Inferior parietal cortex (tissue), 1 donor: ENCODE measurements around the gene FAM83G.
"Not testable (repeated sequence)": the region's sequence is repeated elsewhere in the genome, so short reads cannot be mapped to it uniquely, and the experiment has no call there.

ENCODE experiments used
- DNase-seq: peaks from one replicate; pipeline ENCODE4 v3.0.0-alpha.2; 2016; ENCODE audit errors: extremely low spot score

The FAM83G gene

DNA sequence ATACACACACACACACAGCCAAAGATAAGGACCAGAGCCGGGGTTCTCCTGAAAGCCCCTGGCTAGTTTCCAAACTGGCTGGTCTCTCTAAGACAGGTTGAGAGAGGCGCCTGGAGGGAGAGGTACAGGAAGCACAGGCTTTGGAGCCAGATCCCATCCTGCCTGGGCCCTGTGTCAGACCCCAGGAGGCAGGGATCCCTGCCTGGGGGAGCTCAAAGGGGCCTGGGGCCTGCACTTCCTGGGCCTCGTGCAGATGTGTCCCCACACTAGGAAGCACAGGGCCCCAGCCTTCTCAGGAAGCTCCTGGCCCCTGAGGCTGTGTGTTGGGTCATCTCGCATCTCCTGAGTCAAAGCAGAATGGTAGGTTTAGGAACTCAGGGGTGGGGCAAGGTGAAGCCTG lies 36.6 kb downstream of the FAM83G start:
- DNase-seq: no peak

DNA sequence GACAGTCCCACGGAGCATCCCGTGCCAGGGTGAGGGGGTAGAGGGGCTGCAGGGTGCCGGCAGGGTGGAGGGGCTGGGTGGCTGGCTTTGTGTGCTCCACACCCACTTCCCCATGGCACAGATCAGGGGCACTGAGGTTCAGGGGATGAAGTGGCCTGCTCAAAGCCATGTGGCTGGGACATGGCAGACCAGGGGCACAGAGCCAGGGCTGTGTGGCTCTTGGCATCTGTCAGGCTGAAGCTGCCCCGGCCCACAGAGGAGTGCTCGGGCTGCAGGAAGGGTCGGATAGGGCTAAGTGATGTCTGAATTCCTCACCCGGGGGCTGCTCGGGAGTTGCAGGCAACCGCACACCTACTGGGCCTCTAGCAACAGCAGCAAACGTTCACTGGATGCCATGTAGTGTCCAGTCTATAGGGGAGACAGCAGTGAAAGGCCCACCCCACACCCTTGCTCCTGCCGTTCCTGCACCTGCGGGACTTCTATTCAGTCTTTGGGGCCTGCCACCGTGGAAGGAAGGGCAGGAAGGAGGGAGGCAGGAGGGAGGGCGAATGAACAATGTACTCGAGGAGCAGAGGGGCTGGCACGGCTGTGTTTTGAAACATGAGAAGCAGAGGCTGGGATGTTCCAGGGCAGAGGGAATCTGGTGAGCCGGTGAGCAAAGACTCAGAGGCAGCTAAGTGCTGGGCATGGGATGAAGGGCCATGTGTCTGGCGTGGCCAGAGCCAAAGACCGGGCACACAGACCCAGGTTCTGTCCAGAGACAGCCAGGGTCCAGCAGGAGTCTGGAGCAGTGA lies 37.5 kb downstream of the FAM83G start:
- DNase-seq: no peak

DNA sequence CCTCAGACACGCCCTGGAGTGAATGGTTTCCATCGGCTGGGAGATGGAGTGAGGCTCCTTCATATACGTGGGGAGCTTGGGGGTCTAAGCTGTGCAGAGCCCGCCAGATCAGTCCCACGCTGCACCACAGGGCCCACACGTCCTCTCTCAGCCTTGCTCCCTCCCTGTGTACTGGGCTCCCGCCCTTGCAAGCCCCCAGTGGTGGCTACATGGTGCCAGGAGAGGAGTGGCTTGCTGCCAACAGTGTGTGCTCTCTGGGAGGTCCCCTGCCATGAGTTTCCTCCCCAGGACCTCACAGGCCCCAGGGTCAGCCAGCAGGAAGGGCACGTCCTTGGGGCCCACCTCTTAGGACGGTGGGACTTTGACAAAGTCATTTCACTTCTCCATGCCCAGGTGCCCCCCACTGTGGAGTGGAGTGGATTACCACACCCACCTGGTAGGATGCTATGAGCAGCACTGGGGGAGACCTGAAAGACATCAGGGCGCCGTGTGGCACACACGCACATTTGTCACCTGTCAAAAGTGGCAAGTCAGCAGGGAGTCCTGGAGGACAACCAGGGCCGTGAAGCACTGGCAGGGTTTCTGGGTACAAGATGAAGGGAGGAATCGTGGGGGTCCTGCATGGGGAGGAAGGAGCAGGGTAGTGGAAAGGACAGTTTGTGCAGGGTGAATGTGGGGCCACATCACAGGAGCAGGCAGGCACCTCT lies 38.9 kb downstream of the FAM83G start:
- DNase-seq: no peak

DNA sequence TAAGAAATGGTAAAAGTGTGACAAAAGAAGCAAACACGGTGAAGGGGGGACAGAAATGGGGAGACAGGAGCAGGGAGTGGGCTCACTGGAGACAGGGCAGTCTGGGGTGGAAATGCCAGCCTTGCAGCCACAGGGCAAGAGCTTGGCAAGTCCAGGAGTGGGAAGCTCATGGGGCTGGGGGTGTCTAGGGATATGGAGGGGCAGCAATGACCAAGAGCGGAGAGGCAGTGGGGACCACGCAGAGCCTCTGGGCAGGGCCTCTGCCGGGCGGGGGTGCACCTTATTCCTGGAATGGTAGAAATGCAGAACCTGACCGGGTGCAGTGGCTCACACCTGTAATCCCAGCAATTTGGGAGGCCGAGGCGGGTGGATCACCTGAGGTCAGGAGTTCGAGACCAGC lies 40.0 kb downstream of the FAM83G start:
- no peak for DNase-seq

DNA sequence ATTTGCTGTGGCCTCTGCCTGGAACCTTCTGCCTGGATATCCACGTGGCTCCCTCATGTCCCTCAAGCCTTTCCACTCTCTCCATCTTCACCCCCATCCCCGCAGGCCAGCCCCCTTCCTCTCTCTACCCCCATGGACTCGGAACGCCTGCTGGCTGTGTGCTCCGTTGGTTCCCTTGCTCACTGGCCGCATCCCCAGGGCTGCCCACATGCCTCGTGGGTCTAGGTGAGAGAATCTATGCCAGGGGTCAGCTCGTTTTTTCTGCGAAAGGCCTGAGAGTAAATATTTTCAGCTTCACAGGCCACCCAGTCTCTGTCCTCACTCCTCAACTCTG lies 40.6 kb downstream of the FAM83G start:
- DNase-seq: no peak

DNA sequence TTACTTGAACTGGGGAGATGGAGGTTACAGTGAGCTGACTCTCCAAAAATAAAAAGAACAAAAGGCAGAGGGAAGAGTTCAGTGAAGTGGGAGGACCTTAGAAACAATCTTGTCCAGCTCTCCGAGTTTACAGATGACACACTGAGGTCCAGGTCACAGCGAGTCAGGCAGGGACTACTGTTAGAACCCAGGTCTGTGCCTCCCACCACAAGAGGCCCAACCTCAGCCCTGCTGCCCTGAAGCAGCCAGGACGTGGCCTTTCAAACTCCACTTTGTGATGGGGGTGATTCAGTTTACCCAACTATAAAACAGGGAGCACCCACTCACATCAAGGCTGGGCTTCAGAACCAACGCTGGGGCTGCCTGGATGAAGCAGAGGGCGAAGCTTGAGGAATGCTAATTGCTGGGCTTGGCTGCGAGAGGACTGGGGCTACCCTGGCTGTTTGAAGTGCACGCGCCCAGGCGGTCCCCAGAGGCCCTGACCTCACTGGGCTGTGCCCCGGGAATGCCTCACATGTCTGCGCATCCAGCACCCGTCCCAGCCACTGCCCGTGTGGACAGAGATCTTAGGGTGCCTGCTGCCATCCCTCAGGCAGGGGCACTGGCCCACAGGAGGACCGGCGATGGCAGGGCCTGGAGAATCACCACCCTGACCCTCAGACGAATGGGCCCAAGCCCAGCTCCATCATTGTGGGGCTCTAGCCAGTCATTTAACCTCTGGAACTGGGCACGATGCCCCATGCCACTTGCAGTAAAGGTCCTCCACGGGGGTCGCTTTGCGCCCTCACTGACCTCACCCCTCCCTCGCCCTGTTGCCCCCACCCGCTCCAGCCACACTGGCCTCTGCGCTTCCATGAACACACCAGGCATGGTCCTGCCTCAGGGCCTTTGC lies 41.2 kb downstream of the FAM83G start:
- DNase-seq: no peak

DNA sequence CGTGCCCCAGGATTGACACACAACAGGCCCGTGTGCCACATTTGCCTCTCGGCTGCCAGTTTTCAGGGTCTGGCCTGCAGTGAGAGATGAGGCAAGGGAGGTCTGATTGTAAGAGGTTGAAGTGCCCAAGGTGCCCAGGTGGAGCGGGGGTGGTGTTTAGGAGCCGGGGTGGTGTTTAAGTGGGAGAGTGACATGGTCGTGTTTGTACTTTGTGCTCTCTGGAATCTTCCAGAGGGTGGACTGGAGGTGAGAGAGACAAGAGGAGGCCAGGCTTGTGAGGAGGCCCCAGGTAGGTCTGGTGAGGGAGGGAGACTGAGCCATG lies 42.1 kb downstream of the FAM83G start:
- no peak for DNase-seq

DNA sequence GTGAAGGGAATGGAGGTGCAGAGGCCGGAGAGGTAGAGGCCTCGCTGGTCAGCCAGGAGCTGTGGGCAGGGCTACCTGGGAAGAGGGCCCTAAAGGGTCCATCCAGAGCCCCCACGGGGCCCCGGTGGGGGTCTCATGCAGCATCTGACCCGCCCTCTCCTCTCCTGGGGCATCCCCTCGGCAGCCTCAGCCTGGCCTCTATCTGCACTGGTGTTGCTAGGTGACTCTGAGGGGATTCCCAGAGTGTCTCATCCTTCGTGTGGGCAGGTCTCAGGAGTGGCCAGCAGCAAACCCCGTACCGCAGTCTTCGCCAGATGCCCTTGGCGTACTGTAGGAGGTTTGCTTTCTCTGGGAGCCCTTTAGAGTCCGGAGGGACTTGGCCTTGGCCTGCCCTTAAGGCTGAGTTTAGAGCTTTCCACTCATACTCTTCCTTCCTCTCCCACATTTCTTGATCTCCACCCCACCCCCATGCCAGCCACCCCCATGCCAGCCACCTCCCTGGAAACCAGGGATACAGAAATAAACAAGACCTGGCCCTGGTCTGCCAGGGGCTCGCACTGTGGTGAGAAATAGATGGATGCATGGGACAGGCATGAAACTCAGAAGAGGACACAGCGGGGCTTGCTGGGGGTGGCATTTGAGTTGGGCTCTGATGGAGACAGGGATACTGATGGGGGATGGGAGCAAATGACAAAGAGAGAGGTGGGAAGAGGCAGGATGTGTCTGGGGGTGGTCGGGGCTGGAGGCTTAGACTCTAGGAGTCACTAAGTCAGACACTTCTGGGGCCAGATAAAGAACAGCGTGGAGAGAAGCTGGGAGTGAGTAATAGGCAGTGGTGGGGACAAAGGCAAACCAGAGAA lies 42.7 kb downstream of the FAM83G start:
- DNase-seq: no peak

DNA sequence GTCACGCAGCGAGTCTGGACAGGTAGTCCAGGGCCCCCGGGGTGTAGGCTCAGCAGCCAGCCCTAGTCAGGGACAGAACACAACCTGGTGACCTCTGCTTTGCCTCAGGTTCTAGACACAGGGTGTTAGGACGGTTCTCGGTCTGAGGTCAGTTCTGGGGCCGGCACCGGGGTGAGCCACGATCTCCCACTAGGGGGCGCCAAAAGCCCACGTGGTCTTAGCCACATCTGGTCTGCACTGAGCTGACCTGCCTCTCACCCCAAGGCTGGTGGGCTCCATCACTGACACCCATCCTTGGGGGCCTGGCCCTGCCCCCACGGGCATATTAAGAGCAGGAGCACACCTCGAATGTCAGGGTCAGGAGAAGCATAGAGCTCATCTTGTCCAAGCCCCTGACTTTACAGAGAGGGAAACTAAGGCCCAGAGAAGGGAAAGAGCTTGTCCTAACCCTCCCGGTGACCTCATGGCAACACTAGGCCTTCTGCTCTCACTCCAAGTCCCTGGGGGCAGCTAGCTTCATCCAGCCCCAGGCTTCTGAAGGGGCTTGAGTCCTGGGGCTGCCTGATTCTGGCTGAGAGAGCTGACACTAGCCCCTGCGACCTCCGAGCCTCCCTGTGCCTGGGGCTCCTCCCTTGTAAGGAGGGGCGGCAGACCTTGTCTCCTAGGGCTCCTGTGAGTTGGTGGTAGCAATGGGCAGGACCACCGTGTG lies 43.6 kb downstream of the FAM83G start:
- peak; percentile 43 for DNase-seq

DNA sequence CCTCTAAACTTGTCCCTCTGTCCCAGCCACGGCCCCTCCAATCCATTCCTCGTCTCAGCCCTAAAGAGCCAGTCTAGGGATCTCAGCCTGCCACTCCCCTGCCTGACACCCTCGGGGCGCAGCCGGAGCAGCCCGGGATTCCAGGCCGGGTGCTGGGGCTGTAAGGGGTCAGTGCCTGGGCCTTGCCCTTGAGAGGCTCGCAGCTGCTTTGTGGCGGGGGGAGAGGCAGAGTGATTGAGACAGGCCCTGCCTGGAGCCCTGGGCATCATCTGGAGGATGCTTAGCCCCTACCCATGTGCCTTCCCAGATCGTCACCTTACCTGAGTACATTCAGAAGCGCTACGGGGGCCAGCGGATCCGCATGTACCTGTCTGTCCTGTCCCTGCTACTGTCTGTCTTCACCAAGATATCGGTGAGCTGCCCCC lies 44.3 kb downstream of the FAM83G start:
- no peak for DNase-seq

DNA sequence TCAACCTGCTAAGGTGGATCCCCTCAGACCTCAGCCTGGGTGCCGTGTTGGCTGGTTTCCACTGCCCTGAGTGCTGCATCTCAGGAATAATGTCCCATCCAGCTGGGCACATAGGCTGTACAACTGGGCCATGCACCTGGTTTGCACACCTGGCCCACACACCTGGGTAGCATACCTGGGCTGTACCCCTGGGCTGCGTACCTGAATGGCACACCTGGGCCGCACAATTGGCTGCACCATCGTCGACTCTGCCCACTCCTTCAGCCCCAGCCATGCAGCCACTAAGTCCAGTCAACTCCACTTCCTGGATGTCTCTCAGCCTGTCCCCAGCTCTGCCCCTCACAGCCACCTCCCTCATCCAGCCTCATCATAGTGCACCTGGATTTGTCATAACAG lies 44.7 kb downstream of the FAM83G start:
- DNase-seq: no peak

DNA sequence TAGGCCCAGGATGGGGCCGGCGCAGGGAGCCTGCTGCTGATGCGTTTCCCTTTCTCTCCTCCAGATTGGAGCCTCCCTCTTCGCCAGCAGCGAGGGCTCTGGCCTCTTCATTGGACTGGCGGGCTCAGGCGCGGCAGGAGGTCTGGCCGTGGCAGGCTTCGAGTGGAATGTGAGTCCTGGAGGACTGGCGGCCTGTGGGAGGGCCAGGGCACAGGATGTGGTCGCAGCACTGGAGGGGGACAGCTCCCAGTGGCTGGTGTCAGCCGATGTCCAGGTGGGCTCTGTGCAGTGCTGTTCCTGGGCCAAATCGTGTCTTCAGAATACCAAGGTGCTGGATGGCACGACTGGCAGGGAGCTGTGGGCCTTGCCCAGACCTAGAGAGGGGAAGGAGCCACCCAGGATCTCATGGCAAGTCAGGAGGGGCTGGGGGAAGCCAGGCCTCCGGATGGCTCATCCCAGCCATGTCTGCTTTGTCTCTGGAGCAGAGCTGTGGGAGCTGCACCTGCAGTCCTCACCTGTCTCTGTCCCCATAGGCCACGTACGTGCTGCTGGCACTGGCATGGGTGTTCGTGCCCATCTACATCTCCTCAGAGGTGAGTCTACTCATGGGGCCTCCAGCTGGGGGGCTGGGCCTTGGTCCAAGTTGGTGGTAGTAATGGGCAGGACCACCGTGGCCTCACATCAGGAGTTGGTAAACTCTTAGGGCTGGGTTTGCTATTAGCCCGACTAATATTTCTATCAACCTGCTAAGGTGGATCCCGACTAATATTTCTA lies 45.3 kb downstream of the FAM83G start:
- no peak for DNase-seq

DNA sequence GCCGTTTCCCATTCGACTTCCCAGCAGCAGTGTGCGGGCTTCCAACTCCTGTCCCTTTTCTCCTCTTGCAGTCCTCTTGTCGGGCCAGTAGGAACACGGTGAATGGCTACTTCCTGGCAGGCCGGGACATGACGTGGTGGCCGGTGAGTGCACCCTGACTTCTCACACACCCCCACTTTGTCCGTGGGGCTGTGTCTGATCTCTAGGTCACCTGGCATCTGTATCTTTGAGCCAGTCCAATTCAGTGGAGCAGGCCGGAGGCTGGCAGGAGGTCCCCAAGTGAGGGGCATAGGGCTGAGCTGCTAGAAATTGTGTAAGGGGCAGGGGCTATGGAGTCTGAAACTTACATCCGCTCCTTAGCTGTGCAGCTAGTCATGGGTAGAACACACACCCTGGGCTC lies 46.0 kb downstream of the FAM83G start:
- no peak for DNase-seq

DNA sequence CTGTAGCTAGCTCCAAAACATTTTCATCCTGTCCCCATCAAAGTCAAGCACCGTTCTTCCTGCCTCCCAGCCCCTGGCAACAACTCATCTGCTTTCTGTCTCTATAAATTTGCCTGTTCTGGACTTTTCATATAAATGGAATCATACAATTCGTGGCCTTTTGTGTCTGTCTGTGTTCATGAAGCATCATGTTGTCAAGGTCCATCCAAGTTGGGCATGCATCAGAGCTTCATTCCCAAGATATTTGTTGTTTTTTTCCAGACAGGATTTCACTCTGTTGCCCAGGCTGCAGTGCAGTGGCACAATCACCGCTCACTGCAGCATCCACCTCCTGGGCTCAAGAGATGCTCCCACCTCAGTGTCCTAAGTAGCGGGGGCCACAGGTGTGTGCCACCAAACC lies 46.7 kb downstream of the FAM83G start:
- no peak for DNase-seq

DNA sequence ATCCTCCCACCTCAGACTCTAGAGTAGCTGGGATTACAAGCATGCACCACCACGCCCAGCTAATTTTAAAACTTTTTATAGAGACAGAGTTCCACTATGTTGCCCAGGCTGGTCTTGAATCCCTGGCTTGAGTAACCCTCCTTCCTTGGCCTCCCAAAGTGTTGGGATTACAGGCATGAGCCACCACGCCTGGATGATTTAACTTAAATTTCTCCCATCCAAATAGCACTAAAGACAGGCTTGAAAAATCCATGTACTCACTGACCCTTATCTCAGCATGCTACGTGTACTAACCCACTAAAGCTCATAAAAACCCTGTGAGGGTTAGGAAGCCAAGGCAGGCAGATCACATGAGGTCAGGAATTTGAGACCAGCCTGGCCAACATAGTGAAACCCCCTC lies 48.0 kb downstream of the FAM83G start:
- no peak for DNase-seq

DNA sequence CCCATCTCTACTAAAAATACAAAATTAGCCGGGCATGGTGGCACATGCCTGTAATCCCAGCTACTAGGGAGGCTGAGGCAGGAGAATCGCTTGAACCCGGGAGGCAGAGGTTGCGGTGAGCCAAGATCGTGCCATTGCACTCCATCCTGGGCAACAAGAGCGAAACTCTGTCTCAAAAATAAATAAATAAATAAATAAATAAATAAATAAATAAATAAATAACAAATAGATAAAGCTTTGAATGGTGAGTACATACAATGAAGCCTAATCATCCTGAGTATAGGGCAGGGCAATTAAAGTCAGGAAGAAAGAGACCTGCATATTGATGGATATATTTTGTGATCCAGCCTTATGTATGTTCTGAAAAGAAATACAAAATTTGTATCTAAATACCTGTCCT lies 48.5 kb downstream of the FAM83G start:
- not testable (repeated sequence) for DNase-seq

DNA sequence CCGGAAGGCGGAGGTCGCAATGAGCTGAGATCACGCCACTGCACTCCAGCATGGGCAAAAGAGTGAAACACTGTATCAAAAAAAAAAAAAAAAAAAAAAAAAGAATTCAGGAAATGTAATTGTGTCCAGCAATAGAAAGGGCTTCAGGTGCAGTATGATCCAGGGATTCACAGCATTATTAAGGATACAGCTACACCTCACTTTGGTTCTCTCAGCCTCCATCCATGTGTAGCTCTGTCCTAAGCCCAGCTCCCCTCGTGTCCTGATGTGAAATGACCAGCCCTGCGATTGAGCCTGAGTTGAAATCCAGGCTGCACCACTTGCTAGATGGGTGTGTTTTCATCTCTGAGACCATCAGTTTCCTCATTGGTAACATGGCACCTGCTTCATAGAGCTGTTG lies 49.6 kb downstream of the FAM83G start:
- DNase-seq: no peak

DNA sequence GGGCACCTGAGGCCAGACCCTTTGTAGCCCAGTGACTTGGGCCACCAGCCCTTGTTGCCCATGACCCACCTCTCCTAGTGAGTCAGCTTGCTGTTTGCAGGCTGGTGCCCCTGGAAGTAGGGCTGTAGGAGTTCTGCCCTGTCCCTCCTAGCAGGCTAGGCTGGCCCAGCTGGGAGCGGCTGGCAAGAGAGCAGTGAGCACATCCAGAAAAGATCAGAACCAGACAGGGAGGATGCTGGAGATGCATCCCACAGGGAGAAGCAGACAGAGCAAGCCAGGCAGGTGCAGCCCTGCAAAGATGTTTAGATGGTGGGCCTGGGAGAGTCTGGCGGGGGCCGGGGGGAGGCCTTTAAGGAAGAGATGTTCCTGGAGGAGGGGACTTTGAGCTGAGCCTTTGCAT lies 50.2 kb downstream of the FAM83G start:
- DNase-seq: no peak

DNA sequence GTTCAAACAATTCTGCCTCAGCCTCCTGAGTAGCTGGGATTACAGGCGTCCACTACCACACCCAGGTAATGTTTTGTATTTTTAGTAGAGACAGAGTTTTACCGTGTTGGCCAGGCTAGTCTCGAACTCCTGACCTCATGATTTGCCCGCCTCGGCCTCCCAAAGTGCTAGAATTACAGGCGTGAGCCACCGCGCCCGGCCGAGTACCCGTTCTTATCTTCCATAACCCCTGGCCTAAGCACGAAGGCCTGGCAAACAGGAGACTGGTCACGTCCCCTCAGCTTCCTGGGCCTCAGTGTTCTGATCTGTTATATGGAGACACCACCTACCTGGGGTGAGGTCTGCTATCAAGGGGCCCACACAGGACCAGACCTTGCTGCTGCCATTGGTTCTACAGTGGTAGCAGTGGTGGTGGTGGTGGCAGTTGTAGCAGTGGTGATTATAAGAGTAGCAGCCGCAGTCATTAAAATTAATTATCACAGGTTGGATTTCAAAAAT lies 51.3 kb downstream of the FAM83G start:
- no peak for DNase-seq
